Measurements from ENCODE around the gene TAGLN3. TPM values are rescaled to one million over a fixed set of nuclear protein-coding genes. Genes with fewer than 3 reads are reported as not detected.
A peak's percentile ranks its signal among the peaks of the same experiment; 100 is the strongest.
"Not testable (repeated sequence)": the region's sequence is repeated elsewhere in the genome, so short reads cannot be mapped to it uniquely, and the experiment has no call there.

Gene TAGLN3
- total RNA-seq, 2 donors from 2014 or later: not detected

DNA sequence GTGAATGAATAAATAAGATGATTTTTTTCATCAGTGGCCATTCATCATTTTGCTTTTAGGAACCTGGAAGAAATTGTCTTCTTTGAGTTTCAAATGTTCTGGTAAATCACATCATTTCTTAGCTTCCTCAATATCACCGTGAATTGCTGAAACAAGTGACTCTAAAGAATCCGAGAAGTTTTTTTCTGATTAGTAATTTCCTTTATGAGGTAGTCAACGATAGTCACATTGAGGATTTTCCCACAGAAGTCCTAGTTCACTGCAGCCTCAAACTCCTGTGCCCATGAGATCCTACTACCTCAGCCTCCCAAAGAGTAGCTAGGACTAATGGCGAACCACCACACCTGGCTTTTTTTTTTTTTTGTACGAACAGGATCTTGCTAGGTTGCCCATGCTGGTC, 32.2 kb downstream of the TAGLN3 start:
- intact Hi-C loops (cut with DNase I): no loop called here
- ATAC-seq (no peak), DNase-seq (no peak)

DNA sequence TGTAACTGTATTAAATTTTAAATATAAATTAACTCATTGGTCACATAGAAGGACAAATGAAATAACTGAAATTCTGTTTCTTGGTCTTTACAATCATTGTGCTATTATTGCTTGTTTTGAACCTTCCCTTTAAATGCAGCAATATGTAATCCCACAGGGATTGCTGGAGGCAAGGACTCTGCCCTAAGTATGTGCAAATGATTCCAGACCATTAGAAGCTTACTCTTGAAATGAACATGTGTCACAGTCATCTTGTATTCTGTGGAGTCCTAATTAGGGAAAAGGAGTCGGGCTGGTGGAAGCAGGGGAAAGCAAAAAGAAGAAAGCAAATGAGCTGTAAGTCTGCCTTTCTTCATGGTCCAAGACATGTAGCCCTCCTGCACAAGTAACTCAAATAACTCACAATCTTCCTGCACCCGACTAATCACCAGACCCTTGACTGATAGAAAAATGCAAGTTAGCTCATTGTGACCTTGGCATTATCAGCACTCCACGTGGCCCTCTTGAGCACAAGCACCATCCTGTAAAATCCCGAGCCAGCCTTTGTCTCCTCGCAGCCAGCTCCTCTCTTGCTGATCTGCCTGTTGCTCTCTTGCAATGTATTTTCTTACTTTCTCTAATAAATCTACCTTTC, 33.5 kb downstream of the TAGLN3 start:
- intact Hi-C loops (cut with DNase I): no loop called here
- no peak for ATAC-seq
- DNase-seq: no peak

DNA sequence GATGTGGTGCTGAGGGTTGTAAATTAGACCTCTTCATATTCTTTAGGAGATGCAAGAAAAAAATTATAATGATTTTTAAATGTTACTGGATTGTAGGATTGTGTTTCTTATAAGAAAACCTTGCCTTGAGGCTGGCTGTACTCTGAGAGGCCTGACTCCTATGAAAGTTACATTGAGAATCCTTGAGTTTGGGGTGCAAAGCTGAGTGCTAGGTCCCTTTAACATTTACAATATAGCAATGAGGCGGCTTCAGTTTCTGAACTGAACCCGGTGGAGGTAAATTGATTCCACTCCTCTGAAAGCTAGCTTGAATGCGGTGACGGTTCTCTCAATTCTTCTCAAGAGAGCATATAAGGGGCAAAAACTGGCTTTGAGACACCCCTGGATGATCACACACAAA, 35.7 kb downstream of the TAGLN3 start, which contains the start of gene TMPRSS7:
TMPRSS7 (plus strand) TSS at position 301 of the 400 bp plus-strand sequence. CDS start 110 bp downstream, outside the sequence.
- intact Hi-C loops (cut with DNase I): no loop called here
- no peak for DNase-seq
- no peak for ATAC-seq

DNA sequence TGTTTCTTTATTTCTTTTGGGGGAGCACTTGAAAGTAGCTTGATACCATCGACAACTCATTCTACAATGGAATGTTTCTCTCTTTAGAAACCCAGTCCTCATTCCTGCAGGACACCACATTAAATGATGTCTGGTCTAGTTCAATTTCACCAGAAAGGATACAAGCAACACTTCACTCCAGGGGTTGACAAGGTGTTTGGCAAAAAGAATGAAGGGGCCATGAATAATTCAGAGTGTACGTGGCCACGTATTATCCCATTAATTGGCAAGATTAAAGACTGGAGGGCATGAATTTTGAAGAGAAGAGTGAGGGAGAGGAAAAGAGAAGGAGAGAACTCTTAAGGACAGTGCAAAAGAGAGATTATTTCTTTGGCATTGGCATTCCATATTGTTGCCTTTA, 36.5 kb downstream of the TAGLN3 start:
- no peak for ATAC-seq
- DNase-seq: no peak
- intact Hi-C loops (cut with DNase I): no loop called here

DNA sequence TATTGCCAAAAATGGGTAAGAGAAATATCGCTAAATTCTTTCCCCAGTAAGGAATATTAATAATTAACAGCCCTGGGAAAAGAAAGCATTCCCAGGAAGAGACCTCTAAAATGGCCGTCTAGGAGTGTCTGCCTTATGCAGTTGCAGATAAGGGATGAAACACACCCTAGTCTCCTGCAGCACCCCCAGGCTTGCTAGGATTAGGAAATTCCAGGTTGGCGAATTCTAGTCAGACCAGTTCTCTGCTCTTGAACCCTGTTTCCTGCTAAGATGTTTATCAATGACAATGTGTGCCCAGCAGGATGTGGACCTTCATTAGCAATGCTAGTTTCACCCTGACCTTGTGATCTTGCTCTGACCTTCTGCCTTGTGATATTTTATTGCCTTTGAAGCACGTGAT, 38.5 kb downstream of the TAGLN3 start:
- ATAC-seq; DNase-seq; intact Hi-C loops (cut with DNase I): not testable (repeated sequence)

DNA sequence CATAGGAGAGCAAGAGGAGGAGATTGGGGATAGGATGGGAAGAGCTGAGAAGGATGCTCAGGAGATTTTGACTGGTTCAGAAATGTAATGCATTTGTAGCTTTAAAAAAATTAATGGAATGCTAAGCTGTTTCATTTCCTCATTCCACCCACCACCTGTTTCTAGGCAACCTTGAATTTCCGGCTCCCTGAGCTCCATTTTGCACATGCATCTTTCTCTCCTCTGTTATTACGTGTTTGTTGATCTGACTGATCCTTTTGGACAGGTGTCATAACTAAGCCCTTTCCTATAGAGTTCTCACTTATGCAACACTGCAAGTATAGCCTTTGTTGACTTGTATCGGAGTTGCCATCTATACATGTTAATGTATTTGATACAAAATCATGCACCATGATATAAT, 40.1 kb downstream of the TAGLN3 start:
- intact Hi-C loops (cut with DNase I): no loop called here
- DNase-seq (no peak), ATAC-seq (no peak)

DNA sequence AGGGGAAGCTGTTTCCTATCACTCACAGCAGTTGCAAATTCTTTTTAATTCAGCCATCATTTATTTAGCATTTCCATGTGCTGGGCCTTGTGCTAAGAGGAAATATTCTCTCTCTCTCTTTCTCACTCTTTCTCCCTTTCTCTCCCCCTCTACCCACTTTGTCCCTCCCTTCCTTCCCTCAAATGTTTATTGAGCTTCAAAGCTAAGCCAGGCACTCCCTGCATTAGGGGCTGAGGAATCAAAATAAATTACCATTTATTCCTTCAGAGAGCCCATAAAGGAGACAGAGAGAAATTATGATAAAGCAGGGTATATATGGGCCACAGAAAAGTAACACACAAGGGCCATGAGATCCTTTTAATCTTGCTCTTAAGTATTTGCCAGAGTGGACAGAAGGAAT, 42.6 kb downstream of the TAGLN3 start:
- ATAC-seq (no peak), DNase-seq (no peak)
- intact Hi-C loops (cut with DNase I): loop anchor here in 1 of 2 donors (5.0 kb wide), 1 partner anchor 54 kb away; no protein-coding TSS in a partner anchor

DNA sequence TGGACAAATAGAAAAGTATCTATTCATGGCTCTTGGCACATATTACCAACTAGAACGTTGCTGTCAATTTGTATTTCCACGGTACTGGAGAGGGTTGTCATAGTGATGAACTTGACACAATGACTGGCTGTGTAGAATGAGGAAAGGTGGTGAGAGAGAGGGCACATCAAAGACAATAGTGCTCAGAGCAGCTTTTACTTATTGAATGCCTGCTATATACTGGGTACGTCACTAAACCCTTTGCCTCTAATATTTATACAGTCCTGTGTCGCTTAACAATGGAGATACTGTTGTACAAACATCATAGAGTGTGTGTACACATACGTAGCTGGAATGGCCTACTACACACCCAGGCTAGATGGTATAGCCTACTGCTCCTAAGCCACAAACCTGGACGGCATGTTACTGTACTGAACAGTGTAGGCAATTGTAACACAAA, 44.1 kb downstream of the TAGLN3 start:
- ATAC-seq (no peak), DNase-seq (no peak)
- intact Hi-C loops (cut with DNase I): loop anchor here in 1 of 2 donors (5.0 kb wide), 1 partner anchor 56 kb away; no protein-coding TSS in a partner anchor

DNA sequence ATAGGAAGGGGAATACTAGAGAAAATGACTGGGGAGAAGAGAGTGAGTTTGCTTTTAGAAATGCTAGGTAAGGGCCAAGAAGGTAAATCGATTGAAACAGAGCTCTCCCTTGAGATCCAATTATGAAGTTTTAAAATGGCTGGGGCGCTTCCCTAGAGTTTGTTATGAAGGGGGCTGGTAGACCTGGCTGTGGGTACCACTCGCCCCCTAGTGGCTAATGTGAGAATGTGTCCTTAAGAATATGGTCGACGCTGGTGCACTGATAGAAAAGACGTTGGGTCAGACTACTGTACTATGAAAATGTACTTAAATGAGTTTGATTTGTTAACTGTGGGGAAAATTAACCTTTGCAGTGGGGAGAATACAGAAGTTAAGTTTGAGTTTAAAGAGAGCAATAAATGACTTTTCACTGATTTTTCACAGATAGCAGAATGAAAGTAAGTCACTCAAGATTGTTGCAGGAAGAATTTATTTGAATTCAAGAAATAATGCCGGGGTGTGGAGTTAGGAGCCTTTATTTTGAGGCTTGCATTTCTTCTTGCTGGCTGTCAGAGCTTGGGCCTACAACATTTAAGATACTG, 45.0 kb downstream of the TAGLN3 start:
- DNase-seq (peak; percentile 31), ATAC-seq (peak; percentile 93 to 94)
- intact Hi-C loops (cut with DNase I): loop anchor here in 1 of 2 donors (5.0 kb wide), 1 partner anchor 56 kb away; no protein-coding TSS in a partner anchor

DNA sequence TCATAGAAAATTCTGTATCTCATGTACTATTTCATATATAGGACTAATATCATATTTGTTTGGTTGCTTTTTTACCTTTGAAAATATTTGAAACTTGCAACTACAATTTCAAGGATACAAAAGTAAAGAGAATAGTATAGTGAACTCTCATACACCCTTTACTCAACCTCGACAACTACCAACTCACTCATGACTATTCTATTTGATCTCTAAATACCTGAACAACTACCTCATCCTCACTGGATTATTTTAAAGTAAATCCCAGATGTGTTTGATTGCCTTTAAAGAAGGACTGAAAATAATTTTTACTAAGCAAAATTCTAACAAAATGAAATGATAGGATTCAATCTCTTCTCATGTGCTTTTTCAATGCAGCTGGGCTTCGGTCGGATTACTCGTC, 47.9 kb downstream of the TAGLN3 start:
- no peak for DNase-seq
- intact Hi-C loops (cut with DNase I): no loop called here
- no peak for ATAC-seq

DNA sequence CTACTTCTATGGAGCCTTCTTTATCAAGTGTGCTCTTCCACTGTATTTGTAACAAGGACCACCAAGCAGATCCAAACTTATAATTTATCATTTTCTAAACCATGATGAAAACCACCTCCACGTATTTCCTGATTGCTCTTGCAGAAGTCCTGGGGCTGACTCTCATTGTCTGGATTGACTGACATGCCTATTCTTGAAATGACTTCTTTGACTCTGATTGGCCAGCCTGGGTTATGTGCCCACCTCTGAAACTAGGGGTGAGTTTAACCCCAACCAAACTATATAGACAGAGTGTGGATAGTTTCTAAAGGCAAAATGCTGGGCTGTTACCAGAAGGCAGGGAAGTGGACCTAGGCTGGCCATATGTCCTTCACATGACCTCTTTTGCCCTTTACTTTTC, 48.5 kb downstream of the TAGLN3 start:
- intact Hi-C loops (cut with DNase I): no loop called here
- no peak for DNase-seq
- ATAC-seq: no peak

DNA sequence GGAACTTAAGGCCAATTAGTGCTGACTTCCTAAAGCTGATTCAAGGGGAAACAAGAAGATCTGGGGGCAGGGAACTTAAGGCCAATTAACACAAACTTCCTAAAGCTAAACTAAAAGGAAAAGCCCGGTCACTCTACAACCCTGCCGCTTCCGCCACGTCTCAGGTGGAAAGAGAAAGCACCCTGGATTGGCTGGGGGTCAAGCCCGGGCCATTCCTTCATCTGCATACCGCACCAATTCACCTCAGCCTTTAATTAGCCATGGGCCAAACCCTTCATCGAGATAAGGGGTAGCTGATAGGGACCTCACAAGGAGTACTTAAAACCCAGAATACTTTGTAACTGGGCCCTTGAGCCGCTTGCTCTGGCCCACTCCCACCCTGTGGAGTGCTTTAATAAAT, 50.2 kb downstream of the TAGLN3 start:
- DNase-seq: no peak
- no peak for ATAC-seq
- intact Hi-C loops (cut with DNase I): no loop called here

DNA sequence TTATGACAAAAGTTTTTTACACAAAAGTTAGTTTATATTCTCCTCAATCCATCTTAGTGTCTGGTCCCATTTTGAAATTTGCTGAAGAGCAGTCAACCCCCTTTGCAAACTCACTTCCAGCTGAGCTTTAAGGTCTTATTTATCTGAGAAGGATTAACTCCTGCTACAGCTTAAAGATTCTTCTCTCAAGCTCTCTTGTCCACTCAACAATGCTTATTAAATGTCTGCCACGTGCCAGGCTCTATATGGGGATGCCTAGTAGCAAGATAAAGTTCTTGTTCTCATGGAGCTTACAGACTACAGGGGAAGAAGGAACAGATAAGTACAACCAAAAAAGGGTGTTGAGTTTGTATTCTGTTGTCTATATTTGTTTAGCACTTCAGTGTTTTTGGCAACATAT, 54.5 kb downstream of the TAGLN3 start:
- DNase-seq: no peak
- no peak for ATAC-seq
- intact Hi-C loops (cut with DNase I): no loop called here

DNA sequence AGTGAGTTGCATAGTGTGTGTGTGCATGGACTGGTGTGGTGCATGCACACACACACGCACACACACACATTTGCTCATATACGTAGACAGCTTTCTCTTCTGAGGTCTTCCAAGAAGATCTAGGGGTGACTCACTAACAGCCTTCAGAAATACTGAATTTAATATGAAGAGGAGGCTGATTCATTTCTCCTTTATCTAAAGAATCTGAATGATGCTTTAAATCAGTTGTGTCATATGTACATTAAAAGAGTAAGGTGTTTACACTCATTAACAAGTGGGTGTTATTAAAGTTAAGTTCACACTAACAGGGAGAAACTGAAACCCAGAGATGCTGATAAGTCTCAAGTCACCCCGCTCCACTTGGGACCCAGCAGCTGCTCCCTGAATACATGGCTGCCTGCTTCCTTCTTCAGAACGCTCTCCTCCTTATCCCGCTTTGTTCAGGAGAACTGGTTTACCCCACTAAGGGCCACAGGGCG, 57.8 kb downstream of the TAGLN3 start:
- DNase-seq: no peak
- intact Hi-C loops (cut with DNase I): no loop called here
- ATAC-seq: no peak

DNA sequence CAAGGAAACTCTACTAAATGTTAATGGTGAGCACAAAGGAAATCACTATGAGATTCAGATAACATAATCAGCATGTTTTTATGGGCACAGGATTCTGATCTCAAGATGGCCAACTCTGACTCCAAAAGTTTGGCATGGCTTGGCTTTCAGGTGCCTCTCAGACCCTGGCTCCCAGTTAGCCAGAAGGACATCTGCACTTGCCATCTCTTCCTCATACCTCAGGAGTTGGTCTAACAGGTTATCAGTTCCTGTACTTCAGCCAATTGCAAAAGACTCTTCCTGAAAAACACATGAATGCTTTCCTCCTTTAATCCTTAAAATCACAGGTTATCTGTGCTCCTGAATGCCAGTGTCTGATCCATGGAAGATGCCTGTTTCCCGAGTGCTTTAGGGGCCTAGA, 60.8 kb downstream of the TAGLN3 start:
- DNase-seq (no peak), ATAC-seq (no peak)
- intact Hi-C loops (cut with DNase I): no loop called here

DNA sequence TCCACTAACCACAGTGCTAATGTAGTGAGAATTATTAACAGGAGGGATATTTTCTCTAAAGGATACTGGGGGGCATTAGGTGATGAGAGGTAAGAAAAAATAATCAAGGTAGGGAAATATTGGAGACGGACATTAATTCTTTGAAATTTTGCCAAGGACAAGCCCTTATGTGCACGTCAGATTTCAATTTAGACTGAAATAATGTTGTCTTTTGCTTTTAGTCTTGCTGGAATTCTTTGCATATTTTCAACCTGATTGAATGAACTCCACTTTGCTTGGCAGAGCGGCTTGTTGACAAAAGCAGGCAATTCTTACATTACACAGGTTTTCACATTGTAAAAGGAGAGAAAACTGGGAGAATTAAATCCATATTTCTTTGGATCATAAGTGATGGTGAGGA, 62.4 kb downstream of the TAGLN3 start:
- intact Hi-C loops (cut with DNase I): no loop called here
- DNase-seq: no peak
- peak in 1 of 2 donors; percentile 32 for ATAC-seq

Other genes with a start within 250 kb of the TAGLN3 start
- gene PHLDB2, start 139.7 kb upstream of the TAGLN3 start, total RNA-seq: 10 to 100 TPM; 29.0 to 31.2 TPM
- 10 to 100 TPM; 27.6 to 30.9 TPM for gene ABHD10, start 19.9 kb upstream of the TAGLN3 start, total RNA-seq
- gene TMPRSS7, start 35.8 kb downstream of the TAGLN3 start, total RNA-seq: not detected
- gene C3orf52, start 87.5 kb downstream of the TAGLN3 start, total RNA-seq: 1 to 10 TPM in 1 of 2 donors, under 1 TPM in 1; 0.41 to 1.5 TPM
- under 1 TPM; 0.08 to 0.35 TPM for gene GCSAM, start 134.3 kb downstream of the TAGLN3 start, total RNA-seq